ENCODE data around the gene FAM76B.

The FAM76B gene

DNA sequence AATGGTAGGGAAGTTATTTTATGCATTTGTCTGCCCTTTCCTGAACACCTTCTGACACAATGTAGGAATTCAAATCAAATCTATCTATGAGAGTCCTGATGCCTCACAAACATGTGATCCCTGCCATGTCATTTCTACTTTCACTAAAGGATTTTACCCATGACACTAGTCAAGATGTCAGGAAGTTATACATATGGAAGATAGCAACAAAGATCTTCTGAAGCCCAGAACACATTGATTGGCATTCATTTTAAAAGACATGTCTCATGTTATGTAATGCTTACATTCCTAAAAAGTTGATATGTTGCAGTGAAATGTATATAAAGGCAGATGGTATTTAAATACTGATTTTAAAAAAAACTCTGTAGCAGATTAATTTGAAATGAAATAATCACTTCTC lies 61.5 kb downstream of the FAM76B start:
- DNase-seq = no peak

DNA sequence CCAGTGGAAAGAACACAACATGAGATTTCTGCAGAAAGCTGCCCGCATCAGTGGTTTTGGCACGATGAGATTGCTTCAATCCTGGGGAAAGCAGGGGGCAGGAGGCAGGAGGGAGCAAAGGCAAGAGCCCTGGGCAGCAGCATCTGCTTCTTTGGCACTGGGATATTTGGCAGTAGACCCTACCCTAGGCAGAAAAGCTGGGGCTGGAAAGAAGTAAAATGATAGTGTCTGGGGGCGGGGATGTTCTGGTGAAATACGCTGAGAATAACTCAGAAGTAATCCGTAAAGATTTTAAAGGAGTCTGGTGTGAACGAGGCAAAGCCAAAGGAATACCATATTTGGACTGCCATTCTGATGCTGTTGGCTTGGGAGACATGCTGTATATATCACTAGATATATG lies 62.0 kb downstream of the FAM76B start:
- no peak for DNase-seq

DNA sequence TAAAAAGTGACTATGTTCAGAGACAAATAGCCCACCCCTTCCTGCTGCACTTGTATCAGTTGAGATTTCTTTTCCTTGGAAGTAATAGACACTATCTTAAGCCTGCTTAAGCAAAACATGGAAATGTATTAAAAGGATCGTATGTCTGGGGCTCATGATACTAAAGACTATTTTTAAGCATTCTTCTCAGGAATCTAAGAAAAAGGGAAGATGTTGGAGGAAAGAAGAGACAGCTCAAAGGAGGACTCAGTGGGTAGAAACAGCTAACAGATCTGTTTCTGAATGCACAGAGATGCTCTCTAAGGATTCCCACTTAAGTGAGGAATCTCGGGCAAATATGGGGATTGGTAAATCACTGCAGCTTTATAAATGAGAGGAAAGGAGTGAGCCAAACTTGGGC lies 62.5 kb downstream of the FAM76B start:
- no peak for DNase-seq

DNA sequence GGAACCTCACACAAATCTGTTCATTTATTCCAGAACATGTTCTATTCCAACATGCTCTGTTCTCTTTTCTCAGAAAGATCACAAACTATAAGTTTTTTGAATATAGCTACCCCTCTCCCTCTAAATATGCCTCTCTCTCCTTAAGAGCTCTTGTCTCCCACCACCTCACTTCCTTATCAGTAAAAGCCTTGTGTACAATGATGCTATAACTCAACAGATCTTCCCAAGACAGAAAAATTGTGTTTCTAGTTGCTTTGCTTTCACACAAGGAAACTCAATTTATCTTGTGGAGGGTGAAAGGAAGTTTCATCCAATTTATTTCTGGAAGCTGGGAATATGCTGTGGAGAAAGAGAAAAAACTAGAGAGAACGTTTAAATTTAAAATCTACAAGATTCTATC lies 64.4 kb downstream of the FAM76B start:
- no peak for DNase-seq

DNA sequence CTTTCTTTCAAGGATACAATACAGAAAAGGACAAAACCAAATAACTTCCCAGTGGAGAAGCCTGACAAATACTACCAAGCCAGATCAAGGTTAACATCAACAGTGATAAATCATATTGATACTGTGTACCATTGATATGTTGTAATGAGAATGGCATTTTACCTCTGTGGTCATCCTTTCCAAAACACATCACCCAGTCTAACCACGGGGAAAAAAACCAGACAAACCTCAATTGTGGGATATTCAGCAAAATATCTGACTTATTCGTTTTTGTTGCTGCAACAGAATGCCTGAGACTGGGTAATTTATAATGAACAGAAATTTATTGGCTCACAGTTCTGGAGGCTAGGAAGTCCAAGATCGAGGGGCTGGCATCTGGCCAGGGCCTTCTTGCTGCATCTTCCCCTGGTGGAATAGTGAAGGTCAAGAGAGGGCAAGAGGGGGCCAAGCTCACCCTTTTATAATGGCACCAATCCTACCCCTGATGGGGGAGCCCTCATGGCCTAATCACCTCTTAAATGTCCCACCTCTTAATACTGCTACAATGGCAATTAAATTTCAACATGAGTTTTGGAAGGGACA lies 66.1 kb downstream of the FAM76B start:
- DNase-seq = no peak

DNA sequence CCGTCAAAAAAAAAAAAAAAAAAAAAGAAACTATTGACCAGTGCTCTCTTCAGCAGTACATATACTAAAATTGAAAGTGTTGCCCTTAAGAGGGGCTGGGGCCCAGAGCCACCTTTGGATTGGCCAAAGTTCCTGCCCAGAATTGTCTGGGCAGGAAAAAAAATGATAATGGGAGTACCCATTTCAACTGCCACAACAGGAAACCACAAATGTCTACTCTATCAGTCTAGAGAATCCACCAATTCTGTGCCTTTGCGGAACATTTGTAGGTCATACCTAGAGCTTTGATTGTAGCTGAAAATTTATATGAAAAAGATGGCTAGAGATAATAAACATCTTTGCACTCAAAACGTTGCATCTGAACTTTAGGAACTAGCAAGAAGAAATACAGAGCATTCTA lies 69.4 kb downstream of the FAM76B start:
- DNase-seq = no peak

Data from NCI-H2107 (cell line).